CD4-positive, alpha-beta T cell treated with Interleukin-2 at 100 ng/mL for 4 hours (primary cell): ENCODE measurements around the gene ICAM2.
"Not testable (repeated sequence)": the region's sequence is repeated elsewhere in the genome, so short reads cannot be mapped to it uniquely, and the experiment has no call there.

Source experiments
- DNase-seq: peaks from one replicate; pipeline ENCODE4 v3.0.0-alpha.2; 2020; ENCODE audit warnings: low spot score

The ICAM2 gene

DNA sequence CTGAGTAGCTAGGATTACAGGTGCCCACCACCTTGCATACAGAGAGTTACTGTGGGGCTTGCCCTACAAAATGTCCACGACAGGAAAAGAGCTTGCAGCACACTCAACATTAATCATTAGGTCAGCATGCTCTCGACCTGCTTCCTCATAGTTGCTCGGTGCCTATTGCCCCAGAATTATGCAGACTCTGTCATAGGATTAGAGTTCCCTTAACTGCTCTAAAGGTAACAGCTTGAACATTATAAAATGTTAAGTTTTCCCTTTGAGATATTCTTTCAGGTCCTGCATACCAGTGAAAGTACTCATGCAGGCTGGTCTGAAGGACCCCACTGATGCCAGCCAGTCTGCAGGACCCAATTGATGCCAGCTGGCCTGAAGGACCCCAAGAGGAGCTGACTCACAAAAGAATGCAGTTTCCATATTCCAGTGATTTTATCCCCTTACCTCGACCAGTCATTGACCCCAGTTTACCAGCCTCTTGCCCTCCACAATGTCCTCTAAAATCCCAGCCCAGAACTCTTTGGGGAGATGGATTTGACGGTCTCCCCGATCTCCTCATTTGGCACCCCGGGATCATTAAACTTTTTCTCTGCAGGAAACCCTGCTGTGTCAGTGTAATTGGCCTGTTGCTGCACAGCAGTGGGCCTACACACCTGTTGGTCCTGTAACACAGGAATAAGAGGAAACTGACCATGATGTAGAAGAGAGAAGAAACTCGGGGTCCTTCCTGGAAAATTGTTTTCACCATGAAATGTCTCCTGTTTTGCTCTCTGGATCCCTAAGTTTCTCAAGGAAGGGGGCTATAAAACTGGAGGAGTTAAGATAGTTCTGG lies 10.6 kb downstream of the ICAM2 start:
- no peak for DNase-seq

DNA sequence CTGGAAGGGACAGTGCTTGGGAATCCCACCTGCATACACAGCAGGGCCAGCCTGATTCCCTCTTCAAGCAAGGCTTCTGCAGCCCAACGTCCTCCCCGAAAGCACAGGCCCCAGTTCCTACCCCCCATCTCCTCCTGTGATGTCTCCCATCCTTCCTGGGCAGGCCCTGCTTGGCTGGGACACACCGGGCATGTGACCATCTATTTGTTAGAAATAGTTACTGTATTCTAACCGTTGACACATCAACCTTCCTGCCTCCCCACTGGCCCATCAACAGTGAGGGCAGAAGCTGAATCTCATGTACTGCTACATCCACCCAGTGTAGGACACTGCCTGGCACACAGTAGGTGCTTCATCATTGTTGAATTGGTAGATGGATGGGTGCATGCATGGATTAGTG lies 11.6 kb downstream of the ICAM2 start:
- DNase-seq: no peak

DNA sequence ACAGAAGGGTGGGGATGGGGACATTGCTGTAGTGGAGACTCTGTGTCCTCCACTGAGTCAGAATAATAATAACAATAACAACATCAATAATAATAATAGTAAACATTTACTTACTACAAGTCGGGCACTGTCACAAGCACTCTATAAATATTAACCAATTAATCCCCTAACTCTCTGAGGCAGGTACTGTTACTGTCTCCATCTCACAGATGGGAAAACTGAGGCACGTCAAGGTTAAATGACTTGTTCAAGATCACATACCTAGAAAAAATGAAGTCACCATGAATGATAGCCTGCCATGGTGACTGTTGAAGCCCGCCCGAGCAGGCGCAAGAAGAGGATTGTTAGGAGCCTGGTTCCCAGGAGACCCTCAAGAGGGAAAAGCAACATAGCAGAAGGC lies 12.1 kb downstream of the ICAM2 start:
- DNase-seq: no peak

DNA sequence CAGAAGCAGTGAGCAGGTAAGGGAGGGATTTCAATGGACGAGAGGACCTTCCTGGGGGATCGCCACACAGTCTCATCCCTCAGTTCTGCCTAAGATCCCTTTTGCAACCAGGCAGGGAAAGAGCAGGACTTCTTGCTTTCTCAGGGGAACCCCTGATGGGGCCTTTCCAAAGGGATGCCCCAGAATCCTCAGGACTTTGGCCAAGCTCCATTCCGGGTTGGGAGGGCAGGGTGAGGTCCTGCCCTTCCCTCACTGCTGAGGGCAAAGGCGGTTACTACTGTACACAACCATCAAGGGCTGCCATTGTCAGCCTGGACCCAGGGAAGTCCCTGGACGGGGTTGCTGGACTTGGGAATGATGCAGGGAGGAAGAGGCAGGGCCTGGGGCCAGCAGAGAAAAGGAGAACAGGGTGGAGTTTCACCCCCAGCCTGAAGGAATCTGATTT lies 12.6 kb downstream of the ICAM2 start:
- DNase-seq: no peak

DNA sequence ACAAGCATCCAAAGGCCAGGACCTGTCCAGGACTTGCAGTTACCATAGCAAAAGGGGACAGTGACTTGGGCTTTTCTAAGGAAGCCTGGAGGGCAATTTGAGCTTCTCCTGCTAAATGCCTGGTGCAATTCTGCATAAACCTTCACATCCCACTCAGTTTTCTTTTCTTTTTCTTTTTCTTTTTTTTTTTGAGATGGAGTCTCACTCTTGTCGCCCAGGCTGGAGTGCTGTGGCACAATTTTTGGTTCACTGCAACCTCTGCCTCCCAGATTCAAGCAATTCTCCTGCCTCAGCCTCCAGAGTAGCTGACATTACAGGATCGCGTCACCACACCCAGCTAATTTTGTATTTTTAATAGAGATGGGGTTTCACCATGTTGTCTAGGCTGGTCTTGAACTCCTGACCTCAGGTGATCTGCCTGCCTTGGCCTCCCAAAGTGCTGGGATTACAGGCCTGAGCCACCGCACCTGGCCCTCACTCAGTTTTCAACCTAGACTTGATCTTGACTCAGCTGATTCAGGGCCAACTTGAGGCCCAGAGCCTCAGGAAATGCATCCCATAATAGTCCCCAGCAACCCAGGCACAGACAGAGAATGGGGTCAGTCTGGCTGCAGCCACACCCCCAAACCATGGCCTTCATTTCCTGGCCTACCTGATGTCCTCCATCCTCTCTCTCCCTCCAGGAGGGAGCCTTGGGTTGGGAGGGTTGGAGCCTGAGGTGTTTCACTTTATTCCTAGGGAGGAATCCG lies 13.2 kb downstream of the ICAM2 start:
- DNase-seq: not testable (repeated sequence)

DNA sequence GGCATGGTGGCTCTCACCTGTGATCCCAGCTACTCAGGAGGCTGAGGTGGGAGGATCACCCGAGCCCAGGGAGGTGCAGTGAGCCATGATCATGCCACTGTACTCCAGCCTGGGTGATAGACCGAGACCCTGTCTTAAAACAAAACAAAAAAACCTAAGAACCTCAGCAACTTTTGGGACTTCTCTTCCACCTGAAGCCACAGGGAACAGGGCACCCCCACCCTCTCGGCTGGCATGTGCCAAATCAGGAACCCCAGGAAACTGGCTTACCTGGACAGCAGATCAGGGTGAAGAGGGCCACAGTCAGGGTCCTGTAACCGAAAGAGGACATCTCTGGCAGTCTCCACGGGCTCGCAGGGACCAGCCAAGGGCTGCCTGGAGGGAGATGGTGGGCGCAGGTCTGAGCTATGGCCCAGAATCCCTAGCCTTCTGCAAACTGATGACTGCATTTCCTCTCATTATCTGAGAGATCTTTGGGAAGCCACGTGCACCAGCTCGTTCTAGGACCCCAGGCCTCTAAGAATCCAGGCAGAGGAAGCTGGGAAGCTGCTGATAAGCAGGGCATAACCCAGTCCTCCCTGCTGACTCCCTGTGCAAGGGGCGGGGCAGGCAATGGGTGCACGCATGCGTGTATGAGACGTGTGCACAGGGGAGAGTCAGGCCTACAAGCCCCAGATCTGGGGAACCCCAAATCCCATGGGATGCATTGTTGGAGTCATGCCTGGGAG lies 13.9 kb downstream of the ICAM2 start:
- no peak for DNase-seq

DNA sequence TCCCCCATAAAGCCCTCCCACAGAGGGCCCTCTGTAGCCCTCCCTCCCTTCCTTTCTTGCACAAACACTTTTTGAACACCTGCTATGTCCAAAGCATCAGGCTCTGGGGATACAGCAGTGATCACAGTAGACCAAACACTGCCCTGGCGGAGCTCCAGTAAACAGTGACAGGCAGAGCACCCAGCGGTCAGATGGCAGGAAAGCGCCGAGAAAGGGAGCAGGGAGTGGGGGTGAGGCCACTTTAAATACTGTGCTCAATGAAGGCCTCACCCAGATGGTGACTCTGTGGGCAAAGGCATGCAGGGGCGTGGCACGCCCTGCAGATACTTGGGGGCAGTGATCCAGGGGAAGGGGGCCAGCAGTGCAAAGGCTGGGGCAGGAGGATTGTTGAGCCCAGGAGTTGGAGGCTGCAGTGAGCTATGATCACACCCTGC lies 14.7 kb downstream of the ICAM2 start:
- no peak for DNase-seq

DNA sequence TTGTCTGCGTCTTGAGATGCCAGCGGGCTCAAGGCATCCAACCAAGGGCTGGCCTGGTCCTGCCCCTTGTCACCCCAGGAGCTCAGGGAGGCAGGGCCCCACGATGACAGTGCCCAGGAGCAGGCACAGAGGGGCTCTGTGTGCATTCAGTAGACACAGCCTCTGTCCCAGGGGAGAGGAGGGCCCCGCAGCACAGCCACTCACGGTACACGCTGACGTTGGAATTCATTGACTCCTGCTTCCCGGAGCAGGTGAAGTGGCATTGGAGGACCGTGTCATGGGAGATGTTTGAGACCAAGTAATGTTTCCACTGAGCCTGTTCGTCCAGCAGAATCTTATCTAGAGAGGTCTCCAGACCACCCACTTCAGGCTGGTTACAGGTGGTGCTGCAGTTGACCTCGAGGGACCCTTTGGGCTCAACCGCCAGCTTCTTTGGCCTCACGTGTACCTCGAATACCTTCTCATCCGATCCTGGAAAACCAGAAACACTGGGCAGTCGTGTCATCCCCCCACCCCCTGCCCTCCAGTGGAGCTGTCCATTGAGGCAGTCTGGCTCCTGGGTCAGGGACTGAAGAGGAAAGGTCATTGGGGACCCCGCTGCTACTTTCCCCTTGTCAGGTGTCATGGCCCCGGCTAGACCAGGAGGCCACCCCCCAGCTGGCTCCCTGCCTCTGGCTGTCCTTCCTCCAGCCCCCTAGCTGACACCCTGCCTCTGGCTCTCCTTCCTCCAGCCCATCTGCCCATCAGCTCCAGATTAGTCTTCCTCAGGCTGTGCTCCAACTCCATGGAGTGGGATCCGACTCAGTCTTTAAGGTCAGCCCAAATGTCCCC lies 15.3 kb downstream of the ICAM2 start:
- no peak for DNase-seq

DNA sequence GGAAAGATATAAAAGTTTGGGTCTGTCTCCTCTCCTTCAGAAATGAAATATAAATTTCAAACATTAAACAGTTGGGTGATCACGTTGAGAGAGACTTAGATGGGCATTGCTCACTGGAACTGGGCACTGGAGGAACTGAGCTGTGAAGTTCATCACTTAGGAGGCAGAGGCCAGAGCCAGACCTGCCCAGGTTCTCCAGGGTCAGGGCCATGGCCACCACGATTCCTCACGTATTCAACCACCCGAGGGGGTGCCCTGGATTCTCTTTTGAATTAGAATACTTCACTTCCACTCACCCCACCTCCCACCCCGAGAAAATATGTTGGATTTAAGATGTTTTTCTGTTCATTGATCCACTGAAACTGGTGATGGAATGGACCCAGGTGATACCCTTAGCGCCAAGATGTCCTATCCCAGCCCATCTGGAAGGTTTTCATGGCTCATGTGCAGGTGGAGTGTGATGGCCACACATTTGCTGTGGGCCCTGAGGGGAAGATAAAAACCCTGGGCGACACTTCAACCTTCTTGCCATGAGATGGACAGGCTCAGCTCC lies 16.1 kb downstream of the ICAM2 start:
- DNase-seq: no peak

DNA sequence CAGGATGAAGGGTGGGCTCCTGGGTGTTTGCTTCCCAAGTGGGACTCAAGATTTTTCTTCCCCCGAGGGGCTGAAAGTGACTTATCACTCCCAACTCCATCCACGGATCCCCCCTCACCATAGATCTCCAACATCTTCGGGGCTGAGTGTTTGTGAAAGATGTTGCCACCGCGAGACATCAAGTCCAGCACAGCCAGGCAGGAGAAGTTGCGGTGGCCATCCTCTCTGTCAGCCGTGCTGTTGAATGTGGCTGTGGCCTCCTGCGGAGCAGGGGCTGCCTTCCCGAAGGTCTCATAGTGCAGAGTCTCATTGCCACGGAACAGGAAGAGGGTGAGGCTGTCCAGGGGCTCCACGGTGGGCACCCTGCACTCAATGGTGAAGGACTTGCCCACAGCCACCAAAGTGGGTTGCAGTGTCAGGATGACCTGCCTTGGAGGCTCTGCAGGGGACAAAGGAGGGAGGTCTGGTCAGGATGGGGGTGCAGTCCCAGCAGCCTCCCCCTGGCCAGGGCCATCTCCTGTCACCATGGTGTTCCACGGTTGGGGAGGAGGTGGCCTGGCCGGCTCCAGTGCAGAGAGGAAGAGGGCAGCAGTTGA lies 16.8 kb downstream of the ICAM2 start:
- DNase-seq: no peak

DNA sequence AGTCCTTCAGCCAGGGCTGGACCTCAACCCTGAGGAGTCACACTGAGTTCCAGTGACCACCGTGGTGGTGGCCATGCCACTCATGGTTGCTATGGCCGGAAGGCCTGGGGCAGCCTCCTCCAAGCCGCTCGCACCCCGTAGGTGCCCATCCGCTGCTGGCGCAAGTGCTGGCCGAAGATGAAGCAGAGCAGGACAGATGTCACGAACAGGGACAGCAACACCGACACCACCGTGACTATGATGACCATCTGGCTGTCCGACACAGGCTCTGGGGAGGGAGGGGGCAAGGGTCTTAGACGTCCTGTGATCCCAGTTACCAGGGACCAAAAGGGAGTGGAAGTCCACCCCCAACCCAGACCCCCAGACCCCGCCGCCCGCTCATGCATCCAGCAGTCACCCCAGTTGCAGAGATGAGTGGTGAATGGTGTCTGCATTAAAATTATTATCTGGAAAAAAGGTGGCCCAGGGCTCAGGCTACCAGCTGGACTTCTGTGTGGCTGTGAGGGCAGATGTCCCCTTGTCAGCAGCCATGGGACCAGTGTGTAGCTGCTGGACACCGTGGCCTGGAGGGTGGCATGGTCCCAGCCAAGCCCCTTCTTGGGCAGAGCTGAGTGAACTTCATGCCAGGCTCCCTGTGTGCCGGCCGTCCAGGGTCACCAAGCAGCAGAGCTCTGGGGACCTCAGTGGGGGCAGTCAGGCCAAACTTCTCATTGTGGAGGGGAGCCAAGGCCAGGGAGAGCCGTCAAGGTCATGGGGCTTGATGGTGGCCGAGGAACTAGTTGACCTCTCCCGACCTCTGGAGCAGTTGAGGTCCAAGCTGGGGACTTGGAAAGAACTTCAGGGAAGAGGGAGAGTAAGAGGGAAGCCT lies 17.5 kb downstream of the ICAM2 start:
- no peak for DNase-seq

DNA sequence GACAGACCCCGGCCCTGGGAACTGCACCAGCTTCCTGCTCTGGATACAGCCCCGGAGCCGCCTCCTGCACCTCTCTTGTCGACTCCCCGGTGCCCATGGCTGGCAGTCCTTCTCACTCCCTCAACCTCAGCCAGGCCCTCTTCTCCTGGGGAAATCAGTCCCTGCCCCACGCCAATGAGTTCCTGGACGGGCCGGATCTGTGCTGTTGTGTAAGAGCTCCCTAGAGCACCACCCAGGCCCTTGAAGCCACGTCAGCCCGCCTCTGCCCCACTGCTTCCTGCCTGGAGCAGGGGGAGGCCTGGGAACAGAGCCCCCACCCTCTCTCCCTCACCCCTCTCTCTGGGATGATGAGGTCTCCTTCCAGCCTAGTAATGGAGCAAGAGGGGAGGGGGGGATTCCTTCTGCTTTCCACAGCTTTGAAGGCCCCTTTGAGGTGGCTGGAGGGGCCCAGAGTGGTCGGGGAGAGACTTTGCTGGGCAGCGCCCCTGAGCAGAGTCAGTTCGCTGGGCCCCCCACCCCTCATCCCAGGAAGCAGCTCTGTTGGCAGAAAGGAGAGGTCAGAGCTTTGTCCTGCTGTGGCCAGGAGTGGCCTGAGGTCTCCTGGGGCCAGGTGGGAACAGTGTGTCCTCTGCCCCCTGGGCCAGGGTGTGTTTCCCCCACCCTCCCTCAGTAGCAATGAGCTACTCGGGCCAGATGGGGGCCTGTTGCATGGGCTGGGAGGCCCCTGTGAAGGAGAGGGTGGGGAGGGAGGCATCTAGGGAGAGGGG lies 18.5 kb downstream of the ICAM2 start:
- DNase-seq: no peak

DNA sequence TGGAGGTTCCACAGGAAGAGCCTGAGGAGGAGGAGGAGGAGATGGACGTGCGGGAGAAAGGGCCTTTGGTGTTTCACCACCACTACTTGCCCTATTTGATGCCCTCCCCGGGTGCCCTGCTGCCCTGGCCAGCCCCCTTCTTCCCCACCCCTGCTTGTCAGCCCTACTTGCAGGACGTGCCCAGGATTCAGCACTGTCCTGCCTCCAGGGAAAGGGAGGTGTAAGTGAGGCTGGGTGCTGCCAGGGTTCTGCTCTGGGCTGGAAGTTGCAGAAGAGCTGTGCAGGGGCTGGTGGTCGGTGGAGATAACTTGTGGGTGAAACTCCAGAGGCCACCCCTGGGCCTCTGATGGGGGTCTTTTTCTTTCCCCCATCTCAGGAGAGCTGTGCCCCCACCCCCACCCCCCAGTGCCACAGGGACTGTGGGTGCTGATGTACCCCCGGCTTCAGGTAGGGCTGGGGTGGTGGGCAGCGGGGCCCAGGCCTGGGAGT lies 19.3 kb downstream of the ICAM2 start:
- no peak for DNase-seq

DNA sequence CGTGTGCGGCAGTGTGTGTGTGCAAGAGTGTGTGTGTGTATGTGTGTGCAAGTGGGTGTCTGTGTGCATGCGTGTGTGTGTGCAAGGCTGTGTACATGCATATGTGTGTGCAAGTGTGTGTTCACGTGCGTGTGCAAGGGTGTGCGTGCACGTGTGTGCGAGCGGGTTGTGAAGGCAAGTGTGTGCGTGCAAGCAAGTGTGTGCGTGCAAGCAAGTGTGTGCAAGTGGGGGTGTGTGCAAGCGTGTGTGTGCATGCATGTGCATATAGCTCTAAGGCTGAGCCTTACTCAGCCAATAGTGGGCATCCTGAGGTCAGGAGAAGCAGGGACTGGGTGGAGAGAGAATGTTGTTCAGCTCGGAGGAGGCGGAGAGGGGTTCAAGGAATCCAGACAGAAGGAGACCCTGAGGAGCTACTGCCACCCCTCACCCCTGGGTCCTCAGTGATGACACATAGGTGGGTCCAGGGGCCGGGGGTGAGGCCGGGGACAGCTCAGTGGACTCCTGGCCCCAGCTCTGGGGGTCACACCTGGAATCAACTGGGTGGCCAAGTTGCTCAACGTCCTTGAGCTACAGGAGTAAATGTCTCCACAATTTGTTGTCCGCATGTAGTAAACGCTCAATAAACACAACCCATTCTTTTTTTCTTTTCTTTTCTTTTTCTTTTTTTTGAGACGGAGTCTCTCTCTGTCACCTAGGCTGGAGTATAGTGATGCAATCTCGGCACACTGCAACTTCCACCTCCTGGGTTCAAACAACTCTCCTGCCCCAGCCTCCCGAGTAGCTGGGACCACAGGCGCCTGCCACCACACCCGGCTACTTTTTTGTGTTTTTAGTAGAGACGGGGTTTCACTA lies 20.5 kb downstream of the ICAM2 start:
- DNase-seq: no peak

DNA sequence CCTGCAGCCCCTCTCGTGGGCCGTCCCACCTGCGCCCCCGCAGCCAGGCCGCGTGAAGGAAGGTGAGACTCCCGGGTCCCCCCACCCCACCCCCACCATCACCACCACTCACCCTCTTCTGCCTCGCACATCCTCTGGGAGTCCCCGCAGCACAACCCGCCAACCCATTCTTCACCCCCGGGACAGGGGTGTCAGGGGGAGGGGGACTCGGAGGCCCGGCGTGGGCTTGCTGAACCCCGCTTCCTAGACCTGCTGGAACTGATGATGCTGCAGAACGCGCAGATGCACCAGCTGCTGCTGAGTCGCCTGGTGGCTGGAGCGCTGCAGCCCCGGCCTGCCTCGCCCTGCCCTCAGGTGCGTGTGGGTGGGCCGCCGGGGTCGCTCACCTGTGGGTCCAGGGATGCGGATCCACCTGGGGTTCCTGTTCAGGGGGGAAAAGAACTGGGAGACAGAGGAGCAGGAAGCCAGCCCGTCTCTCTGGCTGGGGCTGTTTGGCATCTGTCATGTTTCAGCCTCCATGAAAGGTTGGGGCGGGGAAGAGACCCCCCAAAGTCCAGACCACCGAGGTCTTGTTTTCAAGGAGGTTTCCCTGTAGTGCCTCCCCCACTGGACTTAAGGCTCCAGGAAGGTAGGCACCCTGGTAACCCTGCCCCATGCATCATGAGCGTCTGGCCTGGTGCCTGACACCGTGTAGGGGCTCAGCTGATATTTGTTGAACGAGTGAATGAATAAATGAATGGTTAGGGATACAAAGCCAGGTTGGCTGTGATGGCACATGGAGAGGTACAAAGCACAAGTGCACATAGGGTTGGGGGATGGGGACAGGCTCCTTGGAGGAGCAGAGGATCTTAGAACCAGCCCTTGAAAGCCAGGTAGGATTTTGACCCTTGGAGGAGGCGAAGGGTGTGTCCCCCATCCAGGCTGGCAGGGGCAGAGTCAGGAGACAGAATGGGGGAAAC lies 21.4 kb downstream of the ICAM2 start:
- DNase-seq: peak; percentile 34

DNA sequence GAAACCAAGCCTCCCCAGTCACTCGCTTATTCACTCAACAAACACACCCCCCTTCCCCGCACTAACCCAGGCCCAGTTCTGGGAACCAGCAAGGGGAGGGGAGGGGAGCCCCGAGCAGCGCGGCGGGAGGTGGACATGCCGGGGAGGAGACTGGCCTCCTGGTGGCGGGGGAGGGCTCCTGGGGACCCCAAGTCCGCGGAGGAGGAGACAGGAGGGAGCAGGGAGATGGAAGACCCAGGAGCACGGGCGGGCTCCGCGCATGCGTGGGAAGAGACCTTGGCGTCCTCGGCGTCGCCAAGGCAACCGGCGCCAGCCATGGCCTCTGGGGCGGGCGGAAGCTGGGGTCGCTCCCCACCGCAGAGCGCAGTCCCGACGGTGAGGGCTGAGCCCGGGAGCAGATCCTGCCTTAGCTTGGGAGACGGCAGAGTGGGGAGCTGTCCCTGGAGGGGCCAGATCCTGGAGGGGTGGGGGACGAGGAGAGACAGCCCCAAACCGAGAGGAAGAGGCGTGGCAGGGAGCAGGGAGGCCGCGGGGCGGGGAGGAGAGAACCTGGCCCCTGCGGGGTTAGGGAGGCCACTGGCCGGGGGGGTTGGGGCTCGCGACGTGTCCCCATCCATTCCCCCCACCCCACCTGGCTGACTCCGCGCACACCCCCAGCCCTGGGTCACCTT lies 22.2 kb downstream of the ICAM2 start, which contains the start of gene PRR29:
Gene PRR29, plus strand, starts transcription at position 302 of the 671 bp plus-strand sequence. Its CDS starts 14 bp downstream, at position 316.
- peak; percentile 74 for DNase-seq
